TTC549 (cell line): Measurements from ENCODE around the gene BTBD2.
"Not testable (repeated sequence)": the region's sequence is repeated elsewhere in the genome, so short reads cannot be mapped to it uniquely, and the experiment has no call there.

Source experiments
- FAIRE-seq: peaks from 2 replicates; lab custom pipeline; 2012; peaks lifted over from hg19 to GRCh38; lab: Jason Lieb, UNC

Gene BTBD2

DNA sequence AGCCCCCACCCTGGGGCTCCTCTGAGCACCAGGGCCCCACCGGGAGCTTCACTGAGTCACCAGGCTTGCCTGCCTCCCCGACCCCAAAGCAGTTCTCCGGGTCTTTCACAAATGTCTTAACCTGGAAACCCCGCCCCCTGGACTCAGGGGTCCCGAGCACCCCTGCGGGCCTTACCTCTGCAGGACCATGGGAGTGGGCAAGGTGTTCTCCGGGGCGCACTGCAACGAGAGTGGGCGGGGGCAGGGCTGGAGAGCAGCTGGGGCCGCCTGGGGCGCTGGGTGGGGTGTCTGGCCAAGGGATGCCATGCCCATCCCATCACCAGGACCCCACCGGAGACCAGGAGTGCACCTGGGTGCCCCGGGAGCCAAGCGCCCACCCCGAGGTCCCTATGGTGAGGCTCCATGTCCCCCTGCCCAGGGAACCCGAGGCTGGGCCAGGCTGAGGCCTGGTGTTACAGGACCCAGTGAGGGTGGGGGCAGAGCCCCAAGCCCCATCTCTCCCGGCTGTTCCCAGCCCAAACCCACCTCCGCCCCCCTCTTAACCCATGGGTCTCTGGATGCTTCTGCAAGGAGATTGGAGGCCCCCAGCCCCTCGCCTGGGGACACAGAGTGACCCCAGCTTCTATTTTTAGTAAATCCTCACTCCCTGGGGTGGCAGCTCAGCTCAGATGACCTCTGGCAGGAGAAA lies 24.6 kb upstream of the BTBD2 start:
- no peak for FAIRE-seq

DNA sequence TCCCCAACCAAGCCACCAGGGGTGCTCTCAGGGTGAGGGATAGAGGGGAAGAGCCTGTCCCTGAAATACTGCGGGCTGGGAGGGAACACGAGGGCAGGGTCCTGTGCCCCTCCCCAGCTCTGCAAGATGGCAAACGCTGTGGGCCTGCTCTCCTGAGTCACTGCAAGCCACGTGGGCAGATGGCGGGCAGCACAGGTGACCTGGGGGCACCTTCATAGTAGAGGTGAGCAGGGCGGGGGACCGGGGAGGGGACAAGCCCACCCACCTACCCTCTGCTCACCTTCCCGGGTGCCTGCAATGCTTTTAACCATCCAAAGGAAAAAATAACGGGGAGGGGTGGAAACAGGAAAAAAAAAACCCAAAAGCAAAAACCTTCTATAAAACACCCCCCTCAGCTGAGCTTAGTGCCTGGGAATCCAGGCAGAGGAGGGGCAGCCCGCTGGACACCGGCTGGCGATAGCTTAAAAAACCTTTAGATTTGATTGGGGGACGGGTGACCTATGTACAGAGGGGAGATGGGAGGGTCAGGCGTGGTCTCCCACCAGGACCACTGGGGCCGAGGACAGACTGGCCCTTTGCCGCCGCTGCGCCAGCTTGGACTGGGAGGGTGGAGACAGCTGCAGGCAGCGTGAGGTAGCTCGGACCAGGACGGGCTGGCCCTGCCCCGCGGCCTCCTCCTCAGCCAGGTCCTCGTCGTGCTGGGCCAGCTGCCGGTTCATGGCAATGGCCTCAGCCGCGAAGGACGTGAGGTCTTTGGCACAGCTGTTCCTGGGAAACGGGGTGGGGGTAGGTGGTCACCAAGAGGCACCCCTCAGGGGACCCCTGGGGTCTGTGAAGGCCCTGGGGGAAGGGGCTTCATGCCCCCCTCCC lies 23.8 kb upstream of the BTBD2 start:
- FAIRE-seq, result no peak

DNA sequence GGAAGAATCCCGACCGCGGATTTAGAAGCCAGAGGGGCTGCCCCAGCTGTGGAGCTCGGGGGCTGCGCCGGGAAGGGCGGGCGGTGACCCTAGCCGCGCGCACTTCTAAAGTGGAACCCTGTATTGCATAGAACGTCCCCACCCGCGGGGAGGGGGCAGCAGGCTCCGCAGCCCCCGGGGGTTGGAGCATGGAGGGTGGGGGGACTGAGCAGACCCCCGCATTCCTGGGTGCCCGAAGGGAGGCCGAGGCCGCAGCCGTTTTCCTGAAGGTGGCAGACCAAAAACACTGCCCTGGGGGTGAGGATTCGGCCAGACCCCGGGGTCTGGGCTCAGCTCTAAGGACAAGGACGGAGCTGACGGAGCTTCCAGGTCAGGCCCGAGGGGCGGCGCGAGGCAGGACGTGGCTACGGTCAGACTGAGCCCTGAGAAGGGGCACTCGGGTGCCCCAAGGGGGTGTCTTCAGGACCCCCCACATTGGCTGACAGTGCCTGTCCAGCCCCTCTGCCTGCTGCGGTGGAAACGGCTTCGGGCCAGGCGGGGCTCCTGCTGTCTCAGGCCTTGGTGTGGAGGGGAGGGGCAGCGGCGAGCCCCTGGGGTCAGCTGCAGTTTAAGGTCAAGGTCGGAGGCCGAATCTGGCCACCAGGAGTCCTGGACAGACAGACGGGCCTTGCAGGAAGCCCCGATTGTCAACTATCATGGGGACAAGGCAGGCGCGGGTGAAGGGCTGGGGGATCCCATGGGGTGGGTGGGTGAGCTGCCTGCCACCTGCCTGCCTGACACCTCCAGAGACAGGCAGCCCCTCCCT lies 23.0 kb upstream of the BTBD2 start:
- FAIRE-seq, result no peak

DNA sequence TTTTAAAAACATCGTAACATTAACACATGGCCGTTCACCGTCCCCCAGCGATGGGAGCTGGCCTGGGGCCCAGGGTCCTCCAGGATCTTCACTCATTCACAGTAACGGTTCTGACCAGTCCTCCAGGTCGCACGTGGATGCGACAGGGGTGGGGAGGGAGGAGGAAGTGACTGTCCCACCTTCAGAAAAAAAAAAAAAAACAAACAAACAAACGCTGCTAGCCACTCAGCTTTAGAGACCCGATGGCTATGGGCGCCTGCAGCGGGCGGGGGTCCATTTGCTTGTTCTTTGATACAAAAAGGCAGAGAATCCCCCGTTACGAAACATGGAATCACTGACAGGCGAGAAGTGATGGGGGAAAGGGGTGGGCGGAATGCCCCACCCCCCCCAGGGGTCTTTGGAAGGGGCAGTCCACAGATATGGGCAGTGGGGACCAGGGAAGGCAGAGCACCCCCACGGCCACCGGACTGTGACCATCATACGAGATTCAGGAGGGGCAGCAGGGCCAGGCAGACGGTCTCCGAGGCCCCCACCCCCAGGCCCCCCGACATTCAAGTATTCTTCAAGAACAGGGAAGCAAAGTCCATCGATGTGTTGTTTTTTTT lies 22.2 kb upstream of the BTBD2 start:
- no peak for FAIRE-seq

DNA sequence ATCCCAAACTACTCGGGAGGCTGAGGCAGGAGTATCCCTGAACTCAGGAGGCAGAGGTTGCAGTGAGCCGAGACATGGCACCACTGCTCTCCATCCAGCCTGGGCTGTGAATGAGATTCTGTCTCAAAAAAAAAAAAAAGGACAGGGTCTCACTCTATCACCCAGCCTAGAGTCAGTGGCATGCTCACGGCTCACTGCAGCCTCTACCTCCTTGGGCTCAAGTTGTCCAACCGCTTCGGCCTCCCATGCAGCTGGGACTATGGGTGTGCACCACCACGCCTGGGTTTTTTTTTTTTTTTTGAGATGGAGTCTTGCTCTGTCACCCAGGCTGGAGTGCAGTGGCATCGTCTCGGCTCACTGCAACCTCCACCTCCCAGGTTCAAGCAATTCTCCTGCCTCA lies 20.9 kb upstream of the BTBD2 start:
- no peak for FAIRE-seq

DNA sequence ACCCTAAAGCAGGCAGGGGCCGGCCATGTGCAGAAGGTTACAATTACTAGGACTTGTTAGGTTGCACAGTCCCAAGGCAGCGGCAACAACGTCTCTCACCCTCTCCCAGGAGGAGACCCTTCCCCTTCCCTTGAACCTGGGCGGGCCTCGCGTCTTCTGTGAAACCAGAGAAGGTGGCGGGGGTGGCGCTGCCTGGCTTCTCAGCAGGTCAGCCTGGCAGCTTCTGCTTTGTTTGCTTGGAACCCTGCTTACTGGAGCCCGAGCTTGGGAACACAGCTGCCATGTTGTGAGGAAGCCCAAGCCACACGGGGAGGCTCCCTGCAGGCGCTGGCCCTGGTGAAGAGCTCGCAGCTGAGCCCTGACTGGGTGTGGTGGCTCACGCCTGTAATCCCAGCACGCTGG lies 20.1 kb upstream of the BTBD2 start:
- no peak for FAIRE-seq

DNA sequence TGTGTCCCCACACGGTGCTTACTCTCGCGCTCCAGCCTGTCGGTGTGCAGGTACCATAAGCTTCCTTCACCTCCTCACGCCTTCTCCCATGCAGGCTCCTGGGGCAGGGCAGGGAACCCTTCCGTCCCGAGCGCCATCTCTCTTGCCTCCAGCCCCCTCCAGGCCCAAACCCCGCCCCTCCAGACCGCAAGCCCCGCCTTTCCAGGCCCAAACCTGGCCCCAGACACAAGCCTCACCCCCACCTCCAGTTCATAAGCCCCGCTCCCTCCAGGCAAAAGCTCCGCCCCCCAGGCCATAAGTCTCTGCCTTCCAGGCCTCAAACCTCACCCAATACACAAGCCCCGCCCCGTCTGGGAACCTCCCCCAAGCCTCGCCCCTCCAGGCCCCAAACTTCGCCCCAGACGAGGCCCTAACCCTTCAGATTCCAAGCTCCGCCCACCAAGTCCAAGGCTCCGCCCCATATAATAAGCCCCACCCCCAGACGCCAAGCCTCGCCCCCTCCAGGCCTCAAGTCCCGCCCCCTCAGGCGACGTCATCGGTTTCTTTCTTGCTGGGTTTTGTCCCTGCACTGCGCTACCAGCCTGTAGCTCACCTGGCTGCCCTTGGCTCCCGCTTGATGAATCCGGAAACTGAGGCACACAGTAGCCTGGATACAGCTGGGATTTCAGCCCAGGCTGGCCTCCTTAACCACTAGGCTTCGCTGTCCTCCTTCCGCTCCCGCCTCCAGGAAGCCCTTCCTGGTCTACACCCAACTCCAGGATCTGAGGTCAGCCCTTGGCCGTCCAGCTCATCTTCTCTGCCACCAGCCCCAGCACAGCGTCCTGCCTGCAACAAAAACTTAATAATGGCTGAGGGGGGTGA lies 19.4 kb upstream of the BTBD2 start:
- FAIRE-seq, result no peak

DNA sequence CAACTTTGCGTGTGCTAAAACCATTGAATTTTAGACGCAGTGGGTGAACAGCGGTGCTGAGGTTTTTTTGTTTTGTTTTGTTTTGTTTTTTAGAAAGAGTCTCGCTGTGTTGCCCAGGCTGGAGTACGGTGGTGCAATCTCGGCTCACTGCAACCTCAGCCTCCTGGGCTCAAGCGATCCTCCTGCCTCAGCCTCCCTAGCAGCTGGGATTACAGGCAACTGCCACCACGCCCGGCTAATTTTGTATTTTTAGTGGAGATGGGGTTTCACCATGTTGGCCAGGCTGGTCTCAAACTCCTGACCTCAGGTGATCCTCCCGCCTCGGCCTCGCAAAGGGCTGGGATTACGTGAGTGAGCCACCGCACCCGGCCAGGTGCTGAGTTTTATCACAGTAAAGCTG lies 18.7 kb upstream of the BTBD2 start:
- FAIRE-seq, result not testable (repeated sequence)

DNA sequence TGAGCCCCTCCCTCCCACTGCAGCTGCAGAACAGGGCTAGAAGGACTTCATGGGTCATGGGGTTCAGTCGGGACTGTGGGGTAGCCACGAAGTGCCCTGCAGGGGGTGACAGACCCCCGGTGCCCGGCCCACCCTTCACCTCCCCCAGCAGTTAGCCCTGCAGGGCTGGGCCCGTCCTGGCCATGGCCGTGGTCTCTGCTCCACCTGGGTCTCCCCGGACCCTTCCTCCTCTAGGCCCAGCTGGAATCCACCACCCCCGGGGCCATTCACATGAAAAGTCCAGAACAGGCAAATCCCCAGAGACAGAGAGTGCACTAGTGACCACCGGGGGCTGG lies 18.3 kb upstream of the BTBD2 start:
- FAIRE-seq, result no peak

DNA sequence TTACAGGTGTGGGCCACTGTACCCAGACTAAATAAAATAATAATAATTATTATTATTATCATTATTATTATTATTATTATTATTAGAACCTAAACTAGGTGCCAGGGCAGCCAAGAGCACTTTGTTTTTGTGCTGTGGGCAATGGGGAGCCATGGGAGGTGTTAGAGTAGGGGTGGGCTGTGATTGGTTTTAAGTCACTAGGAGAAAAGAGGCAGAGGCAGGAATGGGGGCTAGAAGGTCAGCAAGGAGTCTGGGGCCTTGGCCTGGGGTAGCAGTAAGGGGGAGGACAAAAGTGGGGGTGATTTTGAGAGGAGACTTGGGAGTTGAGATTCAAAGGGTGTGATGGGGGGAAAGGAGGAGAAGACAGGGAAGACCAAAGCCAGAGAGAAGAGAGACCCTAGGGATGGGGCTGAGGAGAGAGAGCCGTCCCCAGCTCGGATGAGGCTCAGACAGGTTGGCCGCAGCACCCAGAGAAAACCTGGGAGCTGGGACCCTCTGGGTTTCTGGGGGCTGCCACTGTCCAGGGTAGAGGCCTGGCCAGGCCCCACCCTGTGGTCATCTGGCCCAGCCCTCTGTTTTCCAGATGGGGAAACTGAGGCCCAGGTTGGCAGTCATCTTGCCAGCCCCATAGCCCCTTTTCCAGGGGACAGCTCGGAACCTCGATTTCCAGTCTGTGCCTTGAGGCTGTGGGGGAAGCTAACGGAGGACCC lies 17.8 kb upstream of the BTBD2 start:
- no peak for FAIRE-seq

DNA sequence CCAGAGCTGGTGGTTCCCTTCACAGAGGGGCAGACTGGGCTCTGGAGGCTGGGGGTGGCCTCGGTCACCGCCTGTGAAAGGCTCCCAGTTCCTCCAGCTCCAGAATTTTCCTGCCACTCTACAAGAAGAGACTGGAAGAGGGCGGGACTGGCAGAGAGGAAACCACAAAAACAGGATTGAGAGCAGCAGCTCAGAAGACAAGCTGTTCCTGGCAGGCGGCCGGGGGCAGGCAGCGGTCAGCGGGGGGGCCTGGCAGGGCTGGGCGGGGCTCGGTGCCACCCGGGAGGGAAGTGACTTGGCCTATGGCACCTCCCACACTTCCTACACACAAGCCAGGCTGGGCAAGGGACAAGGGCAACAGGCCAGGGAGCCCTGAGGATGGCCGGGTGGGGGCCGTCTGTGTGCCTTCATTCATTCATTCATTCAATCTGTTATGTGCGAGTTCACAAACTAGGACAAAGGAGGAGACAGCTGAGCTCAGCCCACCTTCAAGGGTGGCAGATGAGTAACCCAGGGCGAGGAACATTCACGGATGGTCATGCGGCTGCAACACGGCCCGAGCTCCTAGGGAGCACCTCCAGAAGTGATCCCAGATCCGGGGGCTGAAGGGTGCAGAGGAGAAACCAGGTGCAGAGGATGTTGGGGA lies 16.9 kb upstream of the BTBD2 start:
- FAIRE-seq, result no peak

DNA sequence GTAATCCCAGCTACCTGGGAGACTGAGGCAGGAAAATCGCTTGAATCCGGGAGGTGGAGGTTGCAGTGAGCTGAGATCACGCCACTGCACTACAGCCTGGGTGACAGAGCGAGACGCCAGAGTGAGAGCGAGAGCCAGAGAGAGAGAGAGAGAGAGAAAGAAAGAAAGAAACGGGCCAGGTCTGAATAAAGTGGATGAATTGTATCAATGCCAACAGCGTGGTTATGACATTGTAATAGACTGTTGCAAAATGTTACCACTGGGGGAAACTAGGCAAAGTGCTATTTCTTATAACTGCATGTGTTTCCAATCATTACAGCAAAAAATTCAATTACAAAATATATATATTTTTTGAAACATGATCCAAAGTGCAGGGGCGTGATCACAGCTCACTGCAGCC lies 11.8 kb upstream of the BTBD2 start:
- FAIRE-seq, result no peak

DNA sequence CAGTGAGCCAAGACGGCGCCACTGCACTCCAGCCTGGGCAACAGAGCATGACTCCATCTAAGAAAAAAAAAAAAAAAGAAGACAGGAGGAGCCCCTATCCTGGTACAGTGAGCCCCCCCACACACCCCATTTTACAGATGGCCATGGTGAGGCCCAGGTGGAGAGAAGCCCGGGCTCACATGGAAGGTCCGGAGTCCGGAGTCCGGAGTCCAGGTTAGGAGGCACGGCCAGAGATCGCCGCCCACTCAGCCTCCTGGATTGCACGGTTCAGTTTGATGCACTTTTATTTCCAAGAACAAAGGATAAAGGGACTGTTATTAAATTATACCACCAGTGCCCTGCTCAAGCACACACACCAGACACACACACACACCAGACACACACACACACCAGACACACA lies 11.3 kb upstream of the BTBD2 start:
- no peak for FAIRE-seq

DNA sequence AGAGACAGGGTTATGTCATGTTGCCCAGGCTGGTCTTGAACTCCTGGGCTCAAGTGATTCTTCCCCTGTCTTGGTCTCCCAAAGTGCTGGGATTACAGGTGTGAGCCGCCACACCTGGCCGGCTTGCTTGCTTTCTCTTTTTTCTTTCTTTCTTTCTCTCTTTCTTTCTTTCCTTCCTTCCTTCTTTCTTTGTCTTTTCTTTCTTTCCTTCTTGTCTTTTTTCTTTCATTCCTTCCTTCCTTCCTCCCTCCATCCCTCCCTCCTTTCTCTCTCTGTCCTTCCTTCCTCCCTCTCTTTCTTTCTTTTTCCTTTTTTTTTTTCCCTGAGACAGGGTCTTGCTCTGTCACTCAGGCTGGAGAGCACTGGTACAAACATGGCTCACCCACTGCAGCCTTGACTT lies 6.8 kb upstream of the BTBD2 start:
- no peak for FAIRE-seq

DNA sequence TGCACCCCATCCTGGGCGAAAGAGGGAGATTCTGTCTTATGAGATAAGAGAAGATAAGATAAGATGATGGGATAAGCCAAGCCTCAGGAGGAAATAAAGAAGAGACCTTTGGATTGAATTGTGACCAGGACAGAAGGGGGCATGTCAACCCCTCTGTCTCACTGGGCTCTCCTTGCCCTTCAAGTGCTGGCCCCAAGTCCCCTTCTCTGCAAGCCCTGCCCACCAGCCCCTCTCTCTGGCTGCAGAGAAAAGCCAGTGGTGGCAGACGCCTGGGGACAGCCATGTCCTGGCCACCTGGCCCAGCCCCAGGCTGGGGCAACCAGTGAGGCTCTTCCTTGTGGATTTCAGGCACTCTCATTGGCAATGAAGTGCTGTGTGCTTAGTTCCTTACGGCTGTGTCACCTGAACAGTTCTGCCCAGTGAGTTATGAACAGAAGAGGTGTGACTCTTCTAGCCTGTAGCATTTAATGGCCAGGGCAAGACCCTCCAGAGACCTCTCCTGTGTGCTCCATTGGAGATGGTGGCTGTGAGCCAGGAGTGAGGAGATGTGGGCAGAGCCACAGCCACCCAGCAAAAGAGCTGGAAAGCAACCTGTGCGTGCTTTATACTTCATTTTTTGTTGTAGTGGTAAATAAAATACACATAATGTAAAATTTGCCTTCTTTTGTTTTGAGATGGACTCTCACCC lies 6.1 kb upstream of the BTBD2 start:
- FAIRE-seq, result no peak

DNA sequence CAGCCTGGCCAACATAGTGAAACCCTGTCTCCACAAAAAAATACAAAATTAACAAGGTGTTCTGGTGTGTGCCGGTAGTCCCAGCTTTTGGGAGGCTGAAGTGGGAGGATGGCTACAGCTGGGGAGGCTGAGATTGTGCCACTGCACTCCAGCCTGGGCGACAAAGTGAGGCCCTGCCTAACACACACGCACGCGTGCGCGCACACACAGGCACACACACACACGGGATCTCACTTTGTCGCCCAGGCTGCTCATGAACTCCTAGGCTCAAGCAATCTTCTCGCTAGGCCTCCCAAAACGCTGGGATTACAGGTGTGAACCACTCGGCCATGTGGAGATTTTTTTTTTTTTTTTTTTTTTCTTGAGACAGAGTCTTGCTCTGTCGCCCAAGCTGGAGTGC lies 3.2 kb upstream of the BTBD2 start:
- FAIRE-seq, result no peak

DNA sequence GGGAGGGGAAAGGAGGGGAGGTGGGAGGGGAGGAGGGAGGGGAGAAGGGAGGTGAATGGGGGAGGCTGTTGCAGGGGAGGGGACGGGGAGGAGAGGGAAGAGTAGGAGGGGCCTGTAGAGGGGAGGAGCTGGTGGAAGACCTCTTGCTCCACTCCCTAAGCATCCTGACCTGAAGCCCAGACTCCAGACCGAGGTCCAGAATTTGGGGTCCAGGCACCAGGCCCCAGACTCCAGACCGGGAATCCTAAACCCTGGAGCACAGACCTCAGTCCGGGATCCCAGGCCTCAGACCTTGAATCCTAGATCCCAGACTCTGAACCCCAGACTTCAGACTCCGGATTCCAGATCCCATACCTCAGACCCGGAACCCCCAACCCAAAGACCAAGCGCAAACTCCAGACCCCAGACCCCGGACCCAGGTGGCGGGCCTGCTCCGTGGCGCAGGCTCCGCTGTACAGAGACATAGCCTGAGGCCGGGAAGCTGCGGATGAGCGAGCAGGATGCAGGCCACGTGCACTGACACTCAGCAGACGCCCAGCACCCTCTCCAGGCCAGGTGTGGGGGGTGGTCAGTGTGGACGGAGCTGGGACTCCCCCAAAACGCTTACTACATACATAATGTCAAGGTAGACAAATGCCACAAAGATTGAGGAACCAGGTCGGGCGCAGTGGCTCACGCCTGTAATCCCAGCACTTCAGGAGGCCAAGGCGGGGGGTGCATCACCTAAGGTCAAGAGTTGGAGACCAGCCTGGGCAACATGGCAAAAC lies 710 bp upstream of the BTBD2 start:
- FAIRE-seq, result no peak

DNA sequence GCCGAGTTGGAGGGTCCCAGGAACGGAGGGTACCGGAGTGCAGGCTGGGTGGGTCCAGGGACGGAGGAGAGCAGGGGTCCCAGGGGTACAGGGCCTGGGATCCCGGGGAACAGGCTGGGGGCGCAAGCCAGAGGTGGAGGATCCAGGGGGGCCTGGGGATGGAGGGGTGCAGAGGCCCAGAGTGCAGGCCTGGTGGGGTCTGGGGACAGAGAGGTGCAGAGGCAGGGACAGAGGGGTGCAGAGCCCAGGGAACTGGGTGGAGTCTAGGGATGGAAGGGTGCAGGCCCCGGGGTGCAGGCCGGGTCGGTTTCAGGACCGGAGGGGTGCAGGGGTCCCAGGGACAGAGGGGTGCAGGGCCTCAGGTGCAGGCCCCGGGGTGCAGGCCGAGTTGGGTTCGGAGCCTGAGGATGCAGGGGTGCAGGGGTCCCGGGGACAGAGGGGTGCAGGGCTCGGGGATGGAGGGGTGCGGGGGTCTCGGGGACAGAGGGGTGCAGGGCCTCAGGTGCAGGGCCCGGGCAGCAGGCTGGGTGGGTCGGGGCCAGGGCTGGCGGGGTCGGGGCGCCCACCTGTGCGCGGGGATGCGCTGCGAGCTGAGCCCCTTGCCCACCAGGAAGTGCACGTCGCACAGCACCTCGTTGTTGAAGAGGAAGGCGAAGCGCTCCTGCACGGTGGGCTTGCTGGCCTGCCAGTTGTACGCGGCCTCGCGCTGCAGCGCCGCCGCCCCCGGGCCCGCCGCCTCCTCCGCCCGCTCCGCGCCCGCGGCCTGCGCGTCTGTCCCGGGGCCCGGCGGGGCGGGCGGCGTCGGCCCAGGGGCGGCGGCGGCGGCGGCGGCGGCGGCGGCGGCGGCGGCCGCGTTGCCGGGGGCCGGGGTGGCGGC lies 545 bp downstream of the BTBD2 start:
- FAIRE-seq, result no peak
